ENCODE results near the gene PNPLA4.

Gene PNPLA4

GRCh38 chrX:7852166-7852565 lies 75.0 kb downstream of the PNPLA4 start:
- DNase-seq: no peak
- ATAC-seq: no peak
